GM21367 (cell line): ENCODE measurements around the gene TRERF1.

ENCODE experiments used
- ATAC-seq: cut with Tn5 transposase; IDR thresholded peaks from one replicate; pipeline ENCODE4 v1.9.1; 2021; ENCODE audit not compliant: unreplicated experiment

The TRERF1 gene

GRCh38 chr6:42313941-42314570, 137.7 kb downstream of the TRERF1 start:
- no peak for ATAC-seq

- ATAC-seq = no peak
Observed at GRCh38 chr6:42313038-42313437, 138.7 kb downstream of the TRERF1 start.

DNA sequence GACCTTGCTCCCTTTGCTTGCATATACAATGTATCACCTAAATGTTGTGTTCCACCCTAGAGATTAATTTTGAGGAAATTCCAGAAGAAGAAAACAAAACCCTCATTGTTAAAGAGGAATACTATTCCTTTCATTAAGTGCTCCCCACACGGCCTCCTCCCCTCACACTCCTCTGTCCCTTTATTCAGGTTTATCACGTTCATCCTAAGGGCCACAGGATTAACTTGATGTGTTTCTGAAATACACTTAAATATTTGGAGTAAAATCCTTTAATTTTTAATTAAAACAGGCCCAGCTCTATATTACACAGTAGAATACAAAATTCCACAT, 144.6 kb downstream of the TRERF1 start:
- ATAC-seq = no peak

DNA sequence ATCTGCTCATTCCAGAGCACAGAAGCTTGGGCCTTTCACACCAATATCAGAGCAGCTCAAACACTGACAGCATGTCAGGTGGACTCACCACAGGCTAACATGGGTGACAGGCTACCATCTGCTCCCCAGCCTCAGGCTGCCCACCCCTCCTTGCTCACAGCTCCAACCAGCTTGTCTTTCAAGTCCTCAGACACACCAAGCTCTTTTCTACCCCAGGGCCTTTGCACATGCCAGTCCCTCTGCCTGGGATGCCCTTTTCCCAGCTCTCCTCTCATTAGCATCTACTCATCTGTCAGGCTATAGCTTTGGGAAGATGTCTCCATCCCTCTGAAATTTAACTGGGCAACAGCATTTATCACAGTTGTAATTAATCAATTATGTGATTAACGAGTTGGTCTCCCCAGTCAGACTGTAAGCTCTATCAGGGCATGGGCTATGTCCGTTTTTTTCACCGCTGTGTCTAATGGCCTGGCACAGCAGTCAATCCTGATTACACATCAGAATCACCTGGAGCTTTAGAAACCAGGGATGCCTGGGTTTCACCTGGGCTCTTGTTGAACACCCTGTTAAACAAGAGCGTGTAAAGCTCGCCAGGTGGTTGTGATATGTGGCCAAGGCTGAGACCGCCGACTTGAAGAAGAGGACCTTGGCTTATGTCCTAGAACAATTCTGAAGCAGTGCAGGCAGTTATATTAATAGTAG, 145.1 kb downstream of the TRERF1 start:
- no peak for ATAC-seq

DNA sequence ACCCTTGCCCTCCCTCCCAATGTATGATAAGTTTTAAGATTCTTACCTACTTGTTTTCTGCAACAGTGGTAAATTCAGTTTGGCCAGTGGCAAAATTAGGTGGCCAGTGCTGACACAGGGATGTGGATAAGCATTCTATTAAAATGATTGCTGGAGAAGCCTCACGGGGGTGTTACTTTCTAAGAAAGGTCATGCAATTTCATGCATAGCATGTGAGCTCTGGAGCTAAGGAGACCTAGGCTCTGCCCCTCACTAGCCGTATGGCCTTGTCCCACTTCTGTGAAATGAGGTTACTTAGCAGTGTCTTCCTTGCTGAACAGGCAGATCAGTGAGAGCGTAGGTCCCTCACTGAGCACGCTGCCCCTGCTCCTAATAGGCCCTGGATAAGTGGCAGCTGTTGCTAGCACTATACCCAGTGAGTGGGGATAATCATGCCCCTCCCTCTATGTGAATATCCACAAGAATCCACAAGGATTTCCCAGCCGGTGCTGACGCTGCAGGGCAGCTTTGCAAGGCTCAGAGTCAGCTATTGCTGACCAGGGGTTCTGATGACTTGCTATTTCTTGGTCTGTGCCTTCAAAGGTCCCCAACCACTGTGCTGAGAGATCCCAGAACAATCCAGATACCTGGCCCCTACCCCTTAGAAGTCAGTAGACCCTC, 147.5 kb downstream of the TRERF1 start:
- ATAC-seq = no peak

DNA sequence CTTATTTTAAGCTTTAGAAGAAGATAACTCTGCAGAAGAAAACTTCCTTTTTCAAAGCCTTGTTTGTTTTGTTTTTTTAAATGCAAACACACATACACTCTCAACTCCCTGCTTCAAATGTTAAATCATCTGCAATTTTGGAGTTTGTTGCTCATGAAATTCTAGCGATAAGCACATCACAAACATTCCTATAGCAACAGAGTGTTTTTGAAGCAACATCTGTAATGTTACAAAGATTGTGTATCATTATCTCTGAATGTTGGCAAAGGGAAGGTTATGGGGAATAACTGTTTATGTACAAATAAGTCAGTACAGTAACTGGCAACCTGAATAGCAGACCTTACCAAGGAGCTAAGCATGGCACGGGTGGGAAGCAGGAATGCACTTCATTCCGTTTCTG, 149.3 kb downstream of the TRERF1 start:
- ATAC-seq = no peak

- no peak for ATAC-seq
Observed at GRCh38 chr6:42301986-42302385, 149.7 kb downstream of the TRERF1 start.

GRCh38 chr6:42300701-42301100, 151.0 kb downstream of the TRERF1 start:
- no peak for ATAC-seq

- ATAC-seq = no peak
Observed at GRCh38 chr6:42300185-42300584, 151.5 kb downstream of the TRERF1 start.

- ATAC-seq = no peak
Observed at GRCh38 chr6:42297661-42298060, 154.1 kb downstream of the TRERF1 start.

DNA sequence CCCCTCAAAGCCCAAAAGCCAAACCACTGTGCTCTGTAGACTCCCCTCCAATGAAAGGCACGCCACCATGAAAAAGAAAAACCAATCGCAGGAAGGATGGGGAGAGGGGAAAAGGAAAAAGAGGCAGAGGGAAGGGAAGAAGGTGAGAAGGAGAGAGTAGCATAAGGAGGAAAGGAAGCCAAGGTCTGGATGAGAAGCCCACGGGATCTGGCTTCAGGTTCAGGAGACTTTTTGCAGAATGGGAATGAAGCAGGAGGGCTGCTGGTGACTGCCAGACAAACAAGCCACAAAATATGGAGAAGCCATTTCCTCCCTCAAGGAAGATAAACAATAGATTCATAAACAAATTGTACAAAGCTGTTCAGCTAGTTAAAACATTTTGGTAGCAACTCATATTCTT, 155.1 kb downstream of the TRERF1 start:
- ATAC-seq = no peak

DNA sequence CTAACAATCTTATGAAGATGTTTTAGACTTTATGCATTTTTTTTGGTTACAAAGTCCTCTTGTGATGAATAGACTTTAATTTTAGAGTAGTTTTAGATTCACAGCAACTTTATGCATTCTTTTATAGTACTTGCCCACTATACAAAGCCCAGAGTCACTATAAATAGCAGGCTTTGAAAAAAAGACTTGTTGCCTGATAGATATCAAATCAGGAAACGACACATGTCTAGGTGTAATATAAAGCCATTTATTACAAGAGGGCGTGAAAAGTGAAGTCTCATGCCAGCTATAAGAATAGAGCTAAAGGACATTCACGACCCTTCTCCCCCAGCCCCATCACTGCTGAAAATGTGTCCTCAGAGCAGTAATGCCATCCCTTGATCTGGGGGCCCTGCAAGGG, 156.0 kb downstream of the TRERF1 start:
- no peak for ATAC-seq

GRCh38 chr6:42295181-42295580, 156.5 kb downstream of the TRERF1 start:
- no peak for ATAC-seq

GRCh38 chr6:42294759-42295158, 157.0 kb downstream of the TRERF1 start:
- ATAC-seq = no peak

DNA sequence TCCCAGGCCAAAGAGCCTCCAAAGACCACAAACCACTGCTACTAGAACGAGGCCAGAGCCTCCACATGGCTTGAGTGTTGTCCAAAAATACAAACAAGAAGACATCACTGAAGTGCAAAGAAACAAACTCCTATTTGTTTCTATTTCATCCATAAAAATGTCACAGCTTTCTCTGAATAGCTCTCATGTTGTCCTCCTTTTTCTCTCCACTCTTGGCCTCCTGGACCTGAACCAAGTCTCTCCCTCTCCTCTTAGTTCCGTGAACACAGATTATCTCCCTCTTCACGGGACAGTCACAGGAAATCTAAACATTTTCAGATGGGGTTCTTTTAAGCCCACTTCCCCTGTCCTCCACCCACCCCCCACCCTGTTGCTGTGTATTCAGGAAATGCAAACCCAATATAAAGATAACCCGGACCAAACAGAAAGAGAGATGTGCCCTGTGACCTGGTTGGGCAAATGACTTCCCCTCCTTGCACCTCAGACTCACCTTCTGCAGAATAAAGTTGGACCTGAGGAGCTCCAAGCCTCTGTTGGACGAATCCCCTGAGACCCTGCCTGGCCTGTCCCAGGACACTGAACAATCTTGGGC, 158.2 kb downstream of the TRERF1 start:
- no peak for ATAC-seq

DNA sequence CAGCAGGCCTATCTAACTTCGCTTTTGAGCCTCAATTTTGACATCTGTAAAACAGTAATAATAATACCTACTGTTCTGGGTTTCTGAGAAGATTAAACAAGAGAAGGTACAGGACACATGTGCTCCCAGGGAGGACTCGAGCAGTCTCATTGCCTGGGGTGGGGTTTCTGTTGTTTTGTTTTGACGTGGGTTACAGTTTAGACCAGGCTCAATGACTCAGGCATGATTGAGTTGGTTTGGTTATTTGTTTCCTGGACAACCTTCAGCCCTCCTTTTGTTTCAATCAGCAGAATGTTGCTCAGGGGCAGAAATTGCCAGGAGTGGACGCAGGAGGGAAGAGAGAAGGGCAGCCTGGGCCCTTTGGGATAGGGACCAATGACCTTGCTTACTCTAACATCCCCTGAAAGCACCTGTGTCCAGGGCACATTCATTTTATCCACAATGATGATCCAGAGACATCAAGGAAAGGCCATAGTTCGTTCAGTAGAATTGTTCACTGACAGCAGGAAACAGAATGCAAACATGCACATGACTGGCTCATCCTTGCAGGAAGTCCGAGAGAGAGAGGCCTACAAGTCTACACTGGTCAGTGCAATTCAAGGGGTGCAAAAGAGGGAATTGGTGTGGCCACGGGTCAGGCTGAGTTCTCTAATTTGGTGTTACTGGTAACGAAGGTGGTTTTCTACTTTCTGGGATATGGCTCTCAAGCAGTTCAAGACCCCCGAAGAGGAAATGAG, 159.6 kb downstream of the TRERF1 start:
- ATAC-seq = no peak

- no peak for ATAC-seq
Observed at GRCh38 chr6:42287756-42288155, 164.0 kb downstream of the TRERF1 start.

GRCh38 chr6:42281570-42281969, 170.2 kb downstream of the TRERF1 start:
- no peak for ATAC-seq

DNA sequence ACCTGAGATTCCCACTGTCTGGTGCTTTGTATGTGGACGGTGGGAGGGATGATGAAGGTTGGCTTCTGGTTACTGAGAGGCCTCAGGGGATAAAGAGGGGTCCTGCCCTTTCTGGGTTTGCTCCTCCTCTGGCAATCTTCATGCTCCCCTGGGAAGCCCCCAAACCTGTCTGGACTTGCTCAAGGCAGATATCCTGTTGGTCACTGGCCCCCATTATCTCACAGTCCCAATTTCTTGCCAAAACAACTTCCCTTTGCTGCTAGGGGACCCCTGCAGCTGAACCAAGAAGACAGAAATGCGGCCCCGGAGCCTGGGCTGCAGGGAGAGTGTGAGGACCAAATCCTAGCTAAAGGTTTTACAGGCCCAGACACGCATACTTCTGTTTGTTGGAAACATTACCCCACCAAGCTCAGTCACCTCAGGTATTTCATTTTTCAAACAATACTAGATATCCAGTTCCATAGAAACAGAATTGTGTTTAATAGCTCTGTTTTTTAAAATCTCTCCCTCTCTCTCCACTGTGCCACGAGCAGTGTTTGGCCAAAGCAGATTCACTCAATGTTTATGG, 170.7 kb downstream of the TRERF1 start:
- ATAC-seq = no peak

DNA sequence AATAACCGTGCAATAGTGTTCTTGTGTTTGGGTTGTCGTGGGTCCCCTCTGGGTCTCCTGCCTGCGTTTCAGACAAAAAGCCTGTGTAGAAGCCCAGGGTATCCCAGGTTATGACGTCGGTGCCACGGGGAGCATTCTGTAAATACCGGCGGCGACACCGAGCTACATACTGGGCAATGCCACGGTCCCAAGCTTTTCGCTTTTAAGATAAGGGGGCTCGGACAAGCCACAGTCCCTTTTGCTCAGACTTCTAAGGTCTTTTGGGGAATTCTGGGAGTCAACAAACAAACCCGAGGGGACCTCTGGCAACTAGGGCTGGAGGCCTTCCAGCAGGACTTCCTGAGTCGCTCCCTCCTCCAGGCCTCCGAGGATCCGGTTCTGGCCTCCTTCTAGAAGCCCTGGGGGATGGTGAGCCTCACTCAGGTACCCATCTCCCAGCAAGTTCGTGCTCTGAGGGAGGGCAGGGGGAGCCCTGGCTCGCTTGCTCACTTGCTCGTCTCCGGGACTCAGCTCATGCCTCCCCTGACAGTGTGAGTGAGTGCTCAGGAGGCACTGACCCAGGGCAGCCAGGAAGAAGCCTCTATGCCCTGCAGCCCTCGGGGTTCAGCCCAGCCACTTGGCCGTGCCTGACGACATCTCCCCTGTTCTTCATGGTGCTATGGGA, 171.6 kb downstream of the TRERF1 start:
- ATAC-seq = no peak
